SU-DHL-6 (cell line): ENCODE results near the gene GSTO2.

Experiments used
- H2AFZ ChIP-seq: fragments of 200-600 bp; sonication (generic); 2 replicates; pipeline ENCODE4 v1.6.1; 2014; ENCODE audit warnings: low read depth, mild to moderate bottlenecking, moderate library complexity, mixed read lengths, antibody characterized with exemption, low read length; ENCODE audit not compliant: severe bottlenecking
- H3F3A ChIP-seq: fragments of 200-600 bp; shearing (Covaris generic); 2 replicates; pipeline ENCODE4 v1.6.0; 2016; ENCODE audit warnings: antibody characterized with exemption, mild to moderate bottlenecking; ENCODE audit not compliant: insufficient read depth
- H3K27ac ChIP-seq: fragments of 200-600 bp; sonication (generic); 2 replicates; pipeline ENCODE4 v1.5.1; 2016; ENCODE audit warnings: low read depth, mild to moderate bottlenecking, low read length, moderate library complexity, mixed read lengths
- H3K27me3 ChIP-seq: fragments of 200-600 bp; sonication (generic), shearing (Covaris generic); 2 replicates; pipeline ENCODE4 v1.6.0; 2014; ENCODE audit warnings: mild to moderate bottlenecking, low read length
- H3K36me3 ChIP-seq: fragments of 200-600 bp; sonication (generic); 2 replicates; pipeline ENCODE4 v1.6.1; 2014; ENCODE audit warnings: mild to moderate bottlenecking, low read length, mixed read lengths
- H3K4me2 ChIP-seq: fragments of 300-600, 200-600 bp; shearing (Covaris generic), sonication (generic); 2 replicates; pipeline ENCODE4 v1.6.0; 2014; ENCODE audit warnings: low read length, low read depth, mild to moderate bottlenecking; ENCODE audit not compliant: poor library complexity, severe bottlenecking
- H3K4me3 ChIP-seq: fragments of 200-600 bp; sonication (generic); 2 replicates; pipeline ENCODE4 v1.5.1; 2014; ENCODE audit warnings: antibody characterized with exemption, low read length, mild to moderate bottlenecking, mixed read lengths; ENCODE audit not compliant: insufficient read depth, poor library complexity, severe bottlenecking
- H3K79me2 ChIP-seq: fragments of 200-600 bp; sonication (generic); 2 replicates; pipeline ENCODE4 v1.6.1; 2014; ENCODE audit warnings: mild to moderate bottlenecking, low read length, moderate library complexity; ENCODE audit not compliant: insufficient read depth
- H3K9ac ChIP-seq: fragments of 200-600 bp; sonication (generic); 2 replicates; pipeline ENCODE4 v1.7.0; 2014; ENCODE audit warnings: mild to moderate bottlenecking, low read length
- H3K9me2 ChIP-seq: fragments of 200-600 bp; sonication (generic); replicated peaks from 2 replicates; pipeline ENCODE4 v1.6.1; 2014; ENCODE audit warnings: low read length; ENCODE audit not compliant: insufficient read depth
- H3K9me3 ChIP-seq: fragments of 200-600 bp; sonication (generic); 2 replicates; pipeline ENCODE4 v1.6.1; 2014; ENCODE audit warnings: low read length, mixed read lengths; ENCODE audit not compliant: insufficient read depth
- H4K20me1 ChIP-seq: fragments of 200-600 bp; sonication (generic); 2 replicates; pipeline ENCODE4 v1.6.1; 2014; ENCODE audit warnings: low read depth, mild to moderate bottlenecking, antibody characterized with exemption, low read length, moderate library complexity, mixed read lengths
- CTCF ChIP-seq: fragments of 200-600 bp; sonication (generic); IDR thresholded peaks from one replicate; pipeline ENCODE4 v1.5.1; 2017; ENCODE audit warnings: antibody characterized with exemption, mild to moderate bottlenecking, low read length, moderate library complexity; ENCODE audit not compliant: insufficient read depth, poor library complexity, severe bottlenecking
- EZH2phosphoT487 ChIP-seq: fragments of 200-600 bp; sonication (generic), shearing (Covaris generic); conservative IDR thresholded peaks from 2 replicates; pipeline ENCODE4 v1.6.1; 2018; ENCODE audit warnings: mild to moderate bottlenecking, antibody characterized with exemption, low read length, moderate library complexity, mixed read lengths

Gene GSTO2

DNA sequence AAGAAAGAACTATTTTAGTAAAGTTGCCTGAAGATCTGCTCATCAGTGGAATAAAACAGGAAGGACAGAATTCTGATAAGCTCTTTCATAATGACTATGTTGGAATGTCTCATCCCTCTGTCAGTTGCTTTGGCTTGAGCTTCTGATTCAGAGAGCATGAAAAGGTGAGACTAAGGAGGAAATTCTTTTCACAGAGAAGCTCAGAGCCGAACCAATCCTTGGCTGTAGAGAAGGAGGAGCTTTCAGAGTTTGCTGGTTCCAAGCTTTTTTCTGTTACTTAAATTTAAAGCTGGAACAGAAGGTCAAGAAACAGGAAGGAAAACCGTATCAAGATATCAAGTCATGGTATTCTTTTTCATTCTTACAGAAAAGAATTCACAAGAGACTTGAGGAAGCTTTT is 24.0 kb downstream of the GSTO2 start:
- Histone ChIP-seq H3K9me2 (no peaks in the 10 kb centered on the region), H3K79me2 (no peaks in the 10 kb centered on the region), H3K9ac (no peak overlapping the region), H3K4me2 (no peak overlapping the region), H4K20me1 (no peaks in the 10 kb centered on the region), H3K27me3 (no peaks in the 10 kb centered on the region), H3K36me3 (no peaks in the 10 kb centered on the region), H3K4me3 (no peak overlapping the region), H3K27ac (no peak overlapping the region), H2AFZ (no peak overlapping the region), H3K9me3 (no peaks in the 10 kb centered on the region), H3F3A (no peaks in the 10 kb centered on the region)
- TF ChIP-seq EZH2phosphoT487 (no peak), CTCF (no peak)

- H3K9ac ChIP-seq = no peak overlapping the region
- H3K79me2 ChIP-seq = no peaks in the 10 kb centered on the region
- H3K27me3 ChIP-seq = no peaks in the 10 kb centered on the region
- no peaks in the 10 kb centered on the region for H3K9me3 ChIP-seq
- TF ChIP-seq CTCF (no peak), EZH2phosphoT487 (no peak)
- H3K27ac ChIP-seq = no peak overlapping the region
- H3F3A ChIP-seq = no peaks in the 10 kb centered on the region
- H4K20me1 ChIP-seq = no peaks in the 10 kb centered on the region
- H3K4me2 ChIP-seq = no peak overlapping the region
- no peak overlapping the region for H2AFZ ChIP-seq
- no peaks in the 10 kb centered on the region for H3K36me3 ChIP-seq
- H3K9me2 ChIP-seq = no peaks in the 10 kb centered on the region
- no peak overlapping the region for H3K4me3 ChIP-seq
Measured at GRCh38 chr10:104293781-104294321, 24.9 kb downstream of the GSTO2 start.

- no peak overlapping the region for H3K4me2 ChIP-seq
- no peaks in the 10 kb centered on the region for H3K36me3 ChIP-seq
- no peaks in the 10 kb centered on the region for H3K79me2 ChIP-seq
- H3K4me3 ChIP-seq = no peak overlapping the region
- TF ChIP-seq EZH2phosphoT487 (no peak), CTCF (no peak)
- no peak overlapping the region for H2AFZ ChIP-seq
- no peaks in the 10 kb centered on the region for H4K20me1 ChIP-seq
- no peak overlapping the region for H3K9ac ChIP-seq
- no peaks in the 10 kb centered on the region for H3F3A ChIP-seq
- no peak overlapping the region for H3K27ac ChIP-seq
- H3K27me3 ChIP-seq = no peaks in the 10 kb centered on the region
- no peaks in the 10 kb centered on the region for H3K9me3 ChIP-seq
- no peaks in the 10 kb centered on the region for H3K9me2 ChIP-seq
Measured at GRCh38 chr10:104296687-104297436, 27.9 kb downstream of the GSTO2 start.
